Coronary artery (tissue), 2 donors: Measurements from ENCODE around the gene KXD1.

Experiments used
- DNase-seq: peaks from one replicate; pipeline ENCODE4 v3.0.0-alpha.2; 2017; ENCODE audit warnings: low spot score
- H3K27ac ChIP-seq, 2 donors: fragments of 200-600 bp; sonication (generic); one replicate each; pipeline ENCODE4 v1.5.1; 2016 to 2019
- H3K4me3 ChIP-seq: fragments of 200-600 bp; sonication (generic); 2 replicates; pipeline ENCODE4 v1.5.1; 2016; ENCODE audit warnings: mild to moderate bottlenecking, moderate library complexity
- CTCF ChIP-seq: fragments of 200-600 bp; sonication (generic); IDR thresholded peaks from one replicate; pipeline ENCODE4 v1.5.1; 2019; ENCODE audit warnings: antibody characterized with exemption

KXD1 gene

GRCh38 chr19:18523841-18524240 lies 33.8 kb upstream of the KXD1 start:
- H3K27ac ChIP-seq: no peak overlapping the region
- TF ChIP-seq CTCF: no peak
- no peak for DNase-seq
- no peak overlapping the region for H3K4me3 ChIP-seq

GRCh38 chr19:18526316-18526715 lies 31.4 kb upstream of the KXD1 start:
- no peak overlapping the region for H3K27ac ChIP-seq
- DNase-seq: no peak
- TF ChIP-seq CTCF: no peak
- no peak overlapping the region for H3K4me3 ChIP-seq

- Histone ChIP-seq H3K4me3 (no peak overlapping the region), H3K27ac (no peak overlapping the region)
- no peak for TF ChIP-seq CTCF
- DNase-seq: no peak
Measured at GRCh38 chr19:18529782-18530181, 27.9 kb upstream of the KXD1 start.

GRCh38 chr19:18531485-18531884 lies 26.2 kb upstream of the KXD1 start:
- H3K4me3 ChIP-seq: no peak overlapping the region
- H3K27ac ChIP-seq: no peak overlapping the region
- no peak for DNase-seq
- TF ChIP-seq CTCF: no peak

- DNase-seq: no peak
- Histone ChIP-seq H3K27ac (no peak overlapping the region), H3K4me3 (no peak overlapping the region)
- no peak for TF ChIP-seq CTCF
Measured at GRCh38 chr19:18532168-18532890, 25.3 kb upstream of the KXD1 start.

- no peak for DNase-seq
- Histone ChIP-seq H3K27ac (no peak overlapping the region), H3K4me3 (no peak overlapping the region)
- TF ChIP-seq CTCF: no peak
Measured at GRCh38 chr19:18533058-18533457, 24.6 kb upstream of the KXD1 start.

GRCh38 chr19:18536475-18536874 lies 21.2 kb upstream of the KXD1 start:
- no peak for DNase-seq
- no peak overlapping the region for H3K4me3 ChIP-seq
- H3K27ac ChIP-seq: no peak overlapping the region
- TF ChIP-seq CTCF: no peak
